ENCODE results near the gene KIF21B.

KIF21B gene

GRCh38 chr1:200977071-200977754 lies 46.3 kb downstream of the KIF21B start:
- in situ Hi-C loops (cut with HindIII; ENCODE audit: low pct_unique_long_range_greater_than_20kb, low sequenced_read_pairs): no loop called here
- TF ChIP-seq JUND (IDR thresholded peaks at IDR 0.05; ENCODE audit: low read depth): no peak
- no peak for DNase-seq (ENCODE audit: low read depth in 1 of 2, low spot score in 1 of 2)

- TF ChIP-seq JUND (IDR thresholded peaks at IDR 0.05; ENCODE audit: low read depth): no peak
- in situ Hi-C loops (cut with HindIII; ENCODE audit: low pct_unique_long_range_greater_than_20kb, low sequenced_read_pairs): no loop called here
- no peak for DNase-seq (ENCODE audit: low read depth in 1 of 2, low spot score in 1 of 2)
Observed at GRCh38 chr1:200976634-200977033, 46.9 kb downstream of the KIF21B start.

GRCh38 chr1:200975458-200975857 lies 48.1 kb downstream of the KIF21B start:
- no peak for TF ChIP-seq JUND (IDR thresholded peaks at IDR 0.05; ENCODE audit: low read depth)
- no peak for DNase-seq (ENCODE audit: low read depth in 1 of 2, low spot score in 1 of 2)
- in situ Hi-C loops (cut with HindIII; ENCODE audit: low pct_unique_long_range_greater_than_20kb, low sequenced_read_pairs): no loop called here

GRCh38 chr1:200974711-200975110 lies 48.8 kb downstream of the KIF21B start:
- TF ChIP-seq JUND (IDR thresholded peaks at IDR 0.05; ENCODE audit: low read depth): no peak
- in situ Hi-C loops (cut with HindIII; ENCODE audit: low pct_unique_long_range_greater_than_20kb, low sequenced_read_pairs): no loop called here
- DNase-seq (ENCODE audit: low read depth in 1 of 2, low spot score in 1 of 2): no peak

- in situ Hi-C loops (cut with HindIII; ENCODE audit: low pct_unique_long_range_greater_than_20kb, low sequenced_read_pairs): no loop called here
- DNase-seq (ENCODE audit: low read depth in 1 of 2, low spot score in 1 of 2): no peak
- TF ChIP-seq JUND (IDR thresholded peaks at IDR 0.05; ENCODE audit: low read depth): no peak
Observed at GRCh38 chr1:200973937-200974657, 49.4 kb downstream of the KIF21B start.

- no peak for TF ChIP-seq JUND (IDR thresholded peaks at IDR 0.05; ENCODE audit: low read depth)
- in situ Hi-C loops (cut with HindIII; ENCODE audit: low pct_unique_long_range_greater_than_20kb, low sequenced_read_pairs): no loop called here
- peak in 1 of 2 experiments; percentile 34 for DNase-seq (ENCODE audit: low read depth in 1 of 2, low spot score in 1 of 2)
Observed at GRCh38 chr1:200972985-200973742, 50.4 kb downstream of the KIF21B start.

- TF ChIP-seq JUND (IDR thresholded peaks at IDR 0.05; ENCODE audit: low read depth): no peak
- peak; percentile 76 to 78 for DNase-seq (ENCODE audit: low read depth in 1 of 2, low spot score in 1 of 2)
- in situ Hi-C loops (cut with HindIII; ENCODE audit: low pct_unique_long_range_greater_than_20kb, low sequenced_read_pairs): no loop called here
Observed at GRCh38 chr1:200971955-200972711, 51.4 kb downstream of the KIF21B start.

- no peak for TF ChIP-seq JUND (IDR thresholded peaks at IDR 0.05; ENCODE audit: low read depth)
- in situ Hi-C loops (cut with HindIII; ENCODE audit: low pct_unique_long_range_greater_than_20kb, low sequenced_read_pairs): no loop called here
Observed at GRCh38 chr1:200971428-200971903, 52.0 kb downstream of the KIF21B start.

GRCh38 chr1:200970771-200971427 lies 52.6 kb downstream of the KIF21B start:
- no peak for DNase-seq (ENCODE audit: low read depth in 1 of 2, low spot score in 1 of 2)
- in situ Hi-C loops (cut with HindIII; ENCODE audit: low pct_unique_long_range_greater_than_20kb, low sequenced_read_pairs): no loop called here
- TF ChIP-seq JUND (IDR thresholded peaks at IDR 0.05; ENCODE audit: low read depth): no peak

More at GRCh38 chr1:200971428-200971903, 52.0 kb downstream of the KIF21B start:
- no peak for DNase-seq (ENCODE audit: low read depth in 1 of 2, low spot score in 1 of 2)

- peak; percentile 72 to 85 for DNase-seq (ENCODE audit: low read depth in 1 of 2, low spot score in 1 of 2)
- in situ Hi-C loops (cut with HindIII; ENCODE audit: low pct_unique_long_range_greater_than_20kb, low sequenced_read_pairs): no loop called here
- no peak for TF ChIP-seq JUND (IDR thresholded peaks at IDR 0.05; ENCODE audit: low read depth)
Observed at GRCh38 chr1:200969726-200970561, 53.6 kb downstream of the KIF21B start.
